HG03097 (cell line): ENCODE measurements around the gene MRPL36.

ENCODE experiments used
- ATAC-seq: cut with Tn5 transposase; IDR thresholded peaks from one replicate; pipeline ENCODE4 v1.9.1; 2021; ENCODE audit not compliant: unreplicated experiment, low FRiP score

MRPL36 gene

DNA sequence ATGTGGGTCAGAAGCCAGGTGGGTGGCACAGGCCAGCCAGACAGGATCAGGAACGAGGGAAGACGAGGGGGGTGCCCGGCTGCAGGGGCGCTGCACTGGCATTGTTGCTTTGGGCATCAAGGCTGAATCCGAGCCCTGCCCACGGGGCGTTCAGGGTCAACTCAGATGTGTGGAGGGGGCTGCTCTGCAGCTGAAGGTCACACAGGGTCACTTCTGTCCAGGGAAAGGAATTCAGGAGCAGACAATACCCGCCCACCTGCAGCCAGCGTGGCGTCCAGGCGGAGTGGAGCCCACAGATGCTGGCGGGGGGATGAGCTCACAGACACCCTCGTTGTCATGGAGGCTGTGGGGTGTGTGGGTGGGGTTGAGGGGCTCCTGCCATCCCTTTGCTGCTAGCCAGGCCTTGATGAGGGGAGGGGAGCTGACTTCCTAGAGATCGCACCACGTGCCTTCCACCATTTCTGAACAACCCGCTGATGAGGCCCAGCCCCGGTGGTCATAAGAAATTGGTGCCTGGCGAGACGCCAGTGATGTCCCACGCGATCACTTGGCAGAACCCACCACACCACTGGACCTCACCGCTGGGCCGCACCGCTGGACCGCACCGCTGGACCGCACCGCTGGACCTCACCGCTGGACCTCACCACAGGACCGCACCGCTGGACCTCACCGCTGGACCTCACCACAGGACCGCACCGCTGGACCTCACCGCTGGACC lies 31.2 kb downstream of the MRPL36 start:
- no peak for ATAC-seq

DNA sequence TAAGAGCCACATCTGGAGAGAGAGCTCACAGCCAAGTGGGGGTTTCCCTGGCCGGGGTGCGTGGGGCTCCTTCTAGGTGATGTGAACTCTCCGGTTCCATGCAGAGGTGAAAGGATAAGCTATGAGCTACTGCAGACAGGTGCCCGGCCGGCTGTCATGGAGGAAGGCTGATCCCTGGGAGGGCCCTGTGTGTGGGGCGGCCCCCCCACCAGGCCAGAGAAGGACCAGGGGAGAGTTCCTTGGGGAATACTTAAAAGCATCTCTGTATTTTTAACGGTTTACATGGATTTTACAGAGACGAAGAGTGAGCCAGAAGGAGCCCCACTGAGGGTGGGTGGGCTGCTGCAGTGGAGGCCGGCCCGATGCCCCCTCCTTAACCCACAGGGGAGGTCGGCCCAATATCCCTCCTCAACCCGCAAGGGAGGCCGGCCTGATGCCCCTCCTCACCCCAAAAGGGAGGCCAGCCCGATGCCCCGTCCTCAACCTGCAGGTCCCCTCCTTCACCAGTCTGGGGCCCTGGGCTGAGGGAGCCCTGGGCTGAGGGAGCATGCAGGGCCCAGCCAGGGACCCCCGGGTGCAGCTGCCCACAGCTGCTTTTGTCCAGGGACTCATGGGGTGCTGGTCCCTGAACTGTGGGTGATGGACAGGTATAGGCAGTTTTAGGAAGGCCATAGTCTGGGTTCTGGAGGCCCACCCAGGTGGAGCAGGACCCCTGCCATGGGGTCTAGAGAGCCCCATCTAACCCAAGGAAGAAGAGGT lies 31.9 kb downstream of the MRPL36 start:
- no peak for ATAC-seq

GRCh38 chr5:1765880-1766235 lies 33.8 kb downstream of the MRPL36 start:
- no peak for ATAC-seq

GRCh38 chr5:1765141-1765879 lies 34.3 kb downstream of the MRPL36 start:
- no peak for ATAC-seq

DNA sequence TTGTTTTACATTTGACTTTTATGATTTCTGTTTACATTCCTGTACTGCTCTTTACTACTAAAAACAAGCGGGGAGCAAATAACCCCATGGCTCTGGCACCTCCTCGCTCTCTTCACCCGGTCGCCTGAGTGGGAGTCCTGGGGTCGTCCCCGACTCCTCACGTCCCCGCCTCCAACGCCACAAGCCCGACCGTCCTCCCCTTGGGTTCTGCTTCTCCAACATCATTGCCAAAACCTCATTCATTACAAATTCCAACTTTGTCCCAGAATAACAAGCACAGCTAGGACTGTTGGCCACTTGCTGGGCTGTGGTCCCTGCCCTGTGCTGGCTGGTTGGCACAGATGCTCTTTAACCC lies 35.1 kb downstream of the MRPL36 start:
- ATAC-seq: no peak

GRCh38 chr5:1763960-1764605 lies 35.6 kb downstream of the MRPL36 start:
- no peak for ATAC-seq

DNA sequence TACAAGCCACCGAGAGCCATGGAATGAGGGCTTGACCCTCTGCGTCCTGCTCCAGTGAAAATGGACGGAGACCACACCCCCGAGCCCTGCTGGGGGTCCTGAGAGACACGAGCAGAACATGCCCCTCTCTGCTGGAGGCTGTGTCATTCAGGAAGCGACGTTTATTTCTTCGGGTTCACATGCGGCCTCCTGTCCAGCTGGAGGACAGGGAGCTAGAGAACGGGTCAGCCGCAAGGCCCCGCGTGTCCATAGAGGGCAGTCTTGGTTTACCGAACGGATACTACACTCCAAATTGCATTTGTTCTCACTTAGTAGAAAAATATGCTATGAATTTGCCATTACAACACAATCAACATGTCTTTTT lies 36.1 kb downstream of the MRPL36 start:
- ATAC-seq: no peak

- ATAC-seq: no peak
Observed at GRCh38 chr5:1762883-1763547, 36.6 kb downstream of the MRPL36 start.

- ATAC-seq: no peak
Observed at GRCh38 chr5:1762121-1762882, 37.3 kb downstream of the MRPL36 start.

DNA sequence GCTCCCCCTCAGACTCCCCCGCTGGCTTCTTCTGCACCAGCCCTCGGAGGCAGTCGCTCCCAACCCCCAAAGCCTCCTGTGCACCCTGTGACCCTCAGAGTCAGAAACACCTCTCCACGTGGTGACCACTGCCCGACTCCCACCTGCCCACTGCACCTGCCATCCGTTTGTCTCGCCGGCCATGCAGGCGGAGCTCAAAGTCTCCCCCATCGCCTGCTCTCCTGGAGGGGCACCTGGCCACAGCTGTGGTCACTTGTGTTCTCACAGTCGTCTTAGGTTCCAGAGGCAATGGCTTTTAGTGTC lies 38.2 kb downstream of the MRPL36 start:
- no peak for ATAC-seq

DNA sequence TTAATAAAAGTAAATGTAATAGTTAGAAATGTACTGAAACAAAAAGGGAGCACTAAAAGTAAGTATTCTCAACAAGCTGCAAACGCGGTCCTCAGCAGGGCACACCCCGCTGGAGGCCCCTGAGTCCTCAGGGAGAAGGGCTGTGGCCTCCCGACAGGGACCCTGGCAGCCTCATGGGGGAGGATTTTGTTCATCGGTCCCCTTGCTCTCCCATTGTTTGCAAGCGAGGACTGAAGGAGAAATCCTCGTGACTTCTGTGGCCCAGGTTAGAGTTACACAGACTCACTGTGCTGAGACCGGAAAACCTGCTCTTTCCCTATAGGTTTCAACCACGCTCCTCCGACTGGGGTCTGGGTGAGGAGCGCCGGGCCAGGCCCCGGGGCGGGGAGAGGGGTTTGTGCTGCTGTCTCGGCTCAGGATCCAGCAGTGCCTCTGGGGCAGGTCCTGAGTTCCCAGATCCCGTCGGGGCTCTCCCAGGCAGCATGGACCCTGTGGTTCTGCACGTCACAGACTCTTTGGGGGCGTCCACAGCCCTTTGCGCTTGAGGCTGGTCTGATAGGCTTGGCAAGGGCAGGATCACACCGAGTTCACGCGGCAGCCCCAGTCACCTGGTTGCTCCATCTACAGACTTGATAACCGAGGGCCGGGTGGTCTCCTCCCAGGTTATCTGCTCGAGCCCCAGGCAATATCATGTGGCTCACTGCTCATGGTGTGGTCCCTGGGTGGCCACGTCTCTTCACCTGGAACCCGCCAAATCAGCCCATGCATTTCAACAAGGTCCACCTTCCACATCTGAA lies 38.8 kb downstream of the MRPL36 start:
- no peak for ATAC-seq

- ATAC-seq: no peak
Observed at GRCh38 chr5:1760231-1760630, 39.4 kb downstream of the MRPL36 start.

GRCh38 chr5:1759378-1759970 lies 40.2 kb downstream of the MRPL36 start:
- ATAC-seq: no peak

DNA sequence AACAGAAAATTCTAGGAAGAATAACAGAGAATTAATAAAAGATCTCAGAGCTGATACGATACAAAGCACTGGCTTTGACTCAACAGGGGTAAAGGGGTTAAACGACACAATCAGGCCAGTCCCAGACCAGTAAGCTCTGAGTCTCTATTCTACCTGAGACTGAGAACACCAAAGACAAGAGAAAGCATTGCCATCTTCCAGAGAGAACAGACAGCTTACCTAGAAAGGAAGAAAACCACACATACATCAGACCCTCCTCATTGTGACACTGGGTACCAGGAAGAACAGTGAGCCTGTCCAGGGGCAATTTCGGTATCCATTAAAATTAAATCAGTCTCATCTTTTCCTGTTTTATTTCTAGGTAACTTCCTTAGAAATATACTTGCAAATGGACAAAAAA lies 41.1 kb downstream of the MRPL36 start:
- no peak for ATAC-seq

- ATAC-seq: no peak
Observed at GRCh38 chr5:1757511-1757910, 42.1 kb downstream of the MRPL36 start.

GRCh38 chr5:1756481-1756880 lies 43.2 kb downstream of the MRPL36 start:
- ATAC-seq: no peak

GRCh38 chr5:1755321-1755949 lies 44.2 kb downstream of the MRPL36 start:
- no peak for ATAC-seq

- no peak for ATAC-seq
Observed at GRCh38 chr5:1754531-1755220, 45.0 kb downstream of the MRPL36 start.
